Measurements from ENCODE around the gene GSTM2.
"Not testable (repeated sequence)": the region's sequence is repeated elsewhere in the genome, so short reads cannot be mapped to it uniquely, and the experiment has no call there.

GSTM2 gene

GRCh38 chr1:109661391-109661790 is 6.5 kb upstream of the GSTM2 start:
- no peak for DNase-seq (ENCODE audit: low read depth, low spot score)
- Histone ChIP-seq H3K9me3 (ENCODE audit: control insufficient read depth, insufficient read depth, low read length) (no peaks in the 10 kb centered on the region), H3K36me3 (ENCODE audit: control insufficient read depth, insufficient read depth, low read length) (no peaks in the 10 kb centered on the region), H3K27ac (ENCODE audit: low read length) (no peak overlapping the region), H3K4me3 (ENCODE audit: low read length) (no peak overlapping the region), H3K4me1 (ENCODE audit: control insufficient read depth, insufficient read depth, low read length) (no peaks in the 10 kb centered on the region), H3K27me3 (ENCODE audit: control insufficient read depth, insufficient read depth, low read length) (no peaks in the 10 kb centered on the region)
- WGBS (ENCODE audit: insufficient coverage, insufficient read length), result no CpG with 5 or more reads among the region's 2 CpGs

DNA sequence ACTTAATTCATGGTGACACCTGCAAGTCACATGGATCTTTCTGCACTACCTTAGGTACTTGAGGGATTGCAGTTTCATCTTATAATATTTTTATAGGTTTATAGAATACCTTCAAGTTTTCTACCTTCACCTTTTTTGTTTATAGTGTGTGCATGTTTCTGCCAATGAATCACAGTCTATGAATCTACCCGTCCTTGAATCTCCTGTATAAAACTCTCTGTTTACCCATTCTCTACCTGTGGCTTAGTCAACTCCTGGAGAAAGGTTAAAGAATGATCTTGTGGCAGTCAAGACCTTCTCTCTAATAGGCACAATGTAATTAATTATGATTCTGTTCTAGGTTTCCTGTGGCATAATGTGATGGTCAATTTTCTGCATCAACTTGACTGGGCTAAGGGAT is 3.2 kb upstream of the GSTM2 start:
- no CpG with 5 or more reads among the region's 1 CpG for WGBS (ENCODE audit: insufficient coverage, insufficient read length)
- Histone ChIP-seq H3K9me3 (ENCODE audit: control insufficient read depth, insufficient read depth, low read length) (no peaks in the 10 kb centered on the region), H3K27ac (ENCODE audit: low read length) (no peak overlapping the region), H3K4me1 (ENCODE audit: control insufficient read depth, insufficient read depth, low read length) (peaks cover 2% of the 10 kb centered on the region; the same call in 1 of the 2 replicates), H3K4me3 (ENCODE audit: low read length) (no peak overlapping the region), H3K36me3 (ENCODE audit: control insufficient read depth, insufficient read depth, low read length) (no peaks in the 10 kb centered on the region), H3K27me3 (ENCODE audit: control insufficient read depth, insufficient read depth, low read length) (no peaks in the 10 kb centered on the region)
- no peak for DNase-seq (ENCODE audit: low read depth, low spot score)

DNA sequence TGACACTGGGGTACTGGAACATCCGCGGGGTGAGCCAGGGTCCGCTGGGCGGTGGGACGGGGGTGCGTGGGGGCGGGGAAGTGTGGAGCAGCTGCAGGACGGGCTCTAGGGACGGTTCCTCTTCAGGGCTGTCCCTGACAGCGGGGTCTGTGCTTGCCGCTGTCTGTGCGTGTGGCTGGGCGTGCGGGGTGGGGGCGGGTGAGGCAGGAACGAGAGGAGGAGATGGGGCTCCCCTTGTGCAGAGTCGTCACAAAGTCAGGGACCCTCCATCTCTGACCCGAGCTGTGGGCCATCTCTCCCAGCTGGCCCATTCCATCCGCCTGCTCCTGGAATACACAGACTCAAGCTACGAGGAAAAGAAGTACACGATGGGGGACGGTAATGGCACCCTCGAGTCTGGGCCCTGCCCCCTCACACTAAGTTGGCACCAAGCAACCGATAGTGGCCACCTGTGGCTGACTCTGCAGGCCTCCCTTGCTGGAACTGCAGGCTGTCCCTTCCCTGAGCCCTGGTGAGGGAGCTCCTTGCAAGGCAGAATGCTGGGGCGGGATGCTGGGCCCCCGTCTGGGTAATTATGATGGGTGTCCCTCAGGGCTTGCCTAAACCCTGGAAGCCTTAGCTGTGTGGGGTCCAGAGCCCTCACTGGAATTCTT is 392 bp downstream of the GSTM2 start:
- H3K27me3 ChIP-seq (ENCODE audit: control insufficient read depth, insufficient read depth, low read length), result no peaks in the 10 kb centered on the region
- H3K36me3 ChIP-seq (ENCODE audit: control insufficient read depth, insufficient read depth, low read length), result no peaks in the 10 kb centered on the region
- H3K9me3 ChIP-seq (ENCODE audit: control insufficient read depth, insufficient read depth, low read length), result no peaks in the 10 kb centered on the region
- no CpG with 5 or more reads among the region's 26 CpGs for WGBS (ENCODE audit: insufficient coverage, insufficient read length)
- H3K4me1 ChIP-seq (ENCODE audit: control insufficient read depth, insufficient read depth, low read length), result peaks cover 2% of the 10 kb centered on the region; the same call in 1 of the 2 replicates
- H3K4me3 ChIP-seq (ENCODE audit: low read length), result peak overlapping the region; percentile 28; the same call in 1 of the 2 replicates
- DNase-seq (ENCODE audit: low read depth, low spot score), result no peak
- no peak overlapping the region for H3K27ac ChIP-seq (ENCODE audit: low read length)

- no peaks in the 10 kb centered on the region for H3K36me3 ChIP-seq (ENCODE audit: control insufficient read depth, insufficient read depth, low read length)
- peaks cover 2% of the 10 kb centered on the region; the same call in 1 of the 2 replicates for H3K4me1 ChIP-seq (ENCODE audit: control insufficient read depth, insufficient read depth, low read length)
- no peaks in the 10 kb centered on the region for H3K9me3 ChIP-seq (ENCODE audit: control insufficient read depth, insufficient read depth, low read length)
- WGBS (ENCODE audit: insufficient coverage, insufficient read length), result no CpG with 5 or more reads among the region's 22 CpGs
- no peak overlapping the region for H3K4me3 ChIP-seq (ENCODE audit: low read length)
- no peaks in the 10 kb centered on the region for H3K27me3 ChIP-seq (ENCODE audit: control insufficient read depth, insufficient read depth, low read length)
- no peak overlapping the region for H3K27ac ChIP-seq (ENCODE audit: low read length)
- DNase-seq (ENCODE audit: low read depth, low spot score), result no peak
Measured at GRCh38 chr1:109669246-109669948, 1.5 kb downstream of the GSTM2 start.

DNA sequence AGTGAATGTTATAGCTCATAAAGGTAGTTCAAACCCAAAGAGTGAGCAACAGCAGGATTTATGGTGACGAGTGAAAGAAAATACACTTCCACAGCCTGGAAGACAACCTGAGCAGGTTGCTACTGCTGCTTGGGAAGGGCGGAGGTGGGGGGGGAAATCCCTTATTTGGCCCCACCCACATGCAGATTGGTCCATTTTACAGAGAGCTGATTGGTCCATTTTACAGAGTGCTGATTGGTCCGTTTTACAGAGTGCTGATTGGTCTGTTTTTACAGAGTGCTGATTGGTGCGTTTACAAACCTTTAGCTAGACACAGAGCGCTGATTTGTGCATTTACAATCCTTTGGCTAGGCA is 2.1 kb downstream of the GSTM2 start:
- H3K27ac ChIP-seq (ENCODE audit: low read length); DNase-seq (ENCODE audit: low read depth, low spot score); H3K27me3 ChIP-seq (ENCODE audit: control insufficient read depth, insufficient read depth, low read length); H3K9me3 ChIP-seq (ENCODE audit: control insufficient read depth, insufficient read depth, low read length); H3K4me3 ChIP-seq (ENCODE audit: low read length); H3K4me1 ChIP-seq (ENCODE audit: control insufficient read depth, insufficient read depth, low read length); H3K36me3 ChIP-seq (ENCODE audit: control insufficient read depth, insufficient read depth, low read length): not testable (repeated sequence)
- no CpG with 5 or more reads among the region's 5 CpGs for WGBS (ENCODE audit: insufficient coverage, insufficient read length)

DNA sequence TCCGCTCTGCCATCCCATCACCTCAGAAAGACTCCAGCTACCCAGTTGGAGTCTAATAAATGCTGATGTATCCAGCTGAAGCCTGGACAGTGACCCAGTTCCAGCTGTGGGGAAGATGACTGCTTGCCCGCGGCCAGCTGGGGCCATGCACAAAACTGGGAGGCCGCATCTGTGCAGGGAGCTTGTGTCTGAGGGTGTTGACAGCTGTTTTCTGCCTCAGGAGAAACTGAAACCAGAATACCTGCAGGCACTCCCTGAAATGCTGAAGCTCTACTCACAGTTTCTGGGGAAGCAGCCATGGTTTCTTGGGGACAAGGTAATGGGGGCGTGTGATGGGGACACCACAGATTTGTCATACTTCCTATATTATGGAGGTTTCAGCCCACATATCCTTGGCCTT is 3.2 kb downstream of the GSTM2 start:
- Histone ChIP-seq H3K4me3 (ENCODE audit: low read length) (no peak overlapping the region), H3K27me3 (ENCODE audit: control insufficient read depth, insufficient read depth, low read length) (no peaks in the 10 kb centered on the region), H3K4me1 (ENCODE audit: control insufficient read depth, insufficient read depth, low read length) (peaks cover 2% of the 10 kb centered on the region; the same call in 1 of the 2 replicates), H3K9me3 (ENCODE audit: control insufficient read depth, insufficient read depth, low read length) (no peaks in the 10 kb centered on the region), H3K27ac (ENCODE audit: low read length) (no peak overlapping the region), H3K36me3 (ENCODE audit: control insufficient read depth, insufficient read depth, low read length) (no peaks in the 10 kb centered on the region)
- no CpG with 5 or more reads among the region's 5 CpGs for WGBS (ENCODE audit: insufficient coverage, insufficient read length)
- no peak for DNase-seq (ENCODE audit: low read depth, low spot score)

DNA sequence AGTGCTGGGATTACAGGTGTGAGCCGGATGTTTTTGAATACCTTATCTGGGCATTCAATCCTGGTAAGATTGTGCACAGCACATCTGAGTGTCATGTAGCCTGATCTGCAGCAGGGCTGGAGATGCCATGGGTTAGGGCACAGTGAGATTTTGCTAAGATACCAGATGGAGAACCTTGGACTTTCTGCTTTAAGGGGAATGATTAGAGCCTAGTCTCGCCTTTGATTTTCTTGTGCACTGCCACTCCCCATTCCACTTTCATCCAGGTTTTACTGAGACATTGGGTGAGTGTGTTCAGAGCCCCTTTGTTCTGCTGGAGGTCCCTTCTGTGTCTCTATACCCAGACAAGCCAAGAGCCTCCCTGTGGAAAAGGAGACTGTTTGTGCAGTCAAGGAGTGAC is 6.0 kb downstream of the GSTM2 start:
- WGBS (ENCODE audit: insufficient coverage, insufficient read length), result no CpG with 5 or more reads among the region's 2 CpGs
- not testable (repeated sequence) for H3K27ac ChIP-seq (ENCODE audit: low read length); H3K4me1 ChIP-seq (ENCODE audit: control insufficient read depth, insufficient read depth, low read length); H3K4me3 ChIP-seq (ENCODE audit: low read length); H3K36me3 ChIP-seq (ENCODE audit: control insufficient read depth, insufficient read depth, low read length); DNase-seq (ENCODE audit: low read depth, low spot score); H3K27me3 ChIP-seq (ENCODE audit: control insufficient read depth, insufficient read depth, low read length); H3K9me3 ChIP-seq (ENCODE audit: control insufficient read depth, insufficient read depth, low read length)

DNA sequence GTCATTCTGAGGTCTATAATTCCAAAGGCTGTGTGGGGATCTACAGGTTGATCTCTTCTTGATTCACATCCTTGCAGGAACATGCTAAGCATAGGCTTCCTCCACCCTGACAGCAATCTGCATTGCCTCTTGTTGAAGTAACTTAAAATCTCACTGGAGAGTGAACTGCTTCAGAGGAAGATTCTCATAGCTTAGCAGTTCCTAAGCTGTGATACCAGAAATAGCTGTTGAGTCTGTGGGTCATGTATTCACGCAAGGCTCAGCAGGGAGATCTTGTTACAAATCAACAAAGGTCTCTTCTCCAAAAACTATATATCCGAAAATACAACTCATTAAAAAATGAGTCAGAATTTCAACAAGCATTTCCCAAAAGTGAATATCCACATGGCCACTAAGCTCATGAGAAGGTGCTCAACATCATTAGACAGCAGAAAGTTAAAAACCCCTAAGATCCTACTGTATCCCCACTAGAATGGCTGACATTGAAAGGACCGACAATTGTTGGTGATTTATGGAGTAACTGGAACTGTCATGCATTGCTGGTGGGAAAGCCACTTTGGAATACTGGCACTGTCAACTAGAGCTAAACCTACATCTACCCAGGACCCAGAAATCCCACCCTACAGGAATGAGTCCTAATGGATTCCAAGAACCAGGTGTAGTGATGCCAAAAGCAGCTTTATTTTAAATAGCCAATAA is 9.0 kb downstream of the GSTM2 start:
- H3K9me3 ChIP-seq (ENCODE audit: control insufficient read depth, insufficient read depth, low read length); H3K27ac ChIP-seq (ENCODE audit: low read length); H3K4me3 ChIP-seq (ENCODE audit: low read length); H3K4me1 ChIP-seq (ENCODE audit: control insufficient read depth, insufficient read depth, low read length); H3K36me3 ChIP-seq (ENCODE audit: control insufficient read depth, insufficient read depth, low read length); H3K27me3 ChIP-seq (ENCODE audit: control insufficient read depth, insufficient read depth, low read length); DNase-seq (ENCODE audit: low read depth, low spot score): not testable (repeated sequence)
- WGBS (ENCODE audit: insufficient coverage, insufficient read length), result no CpG with 5 or more reads among the region's 3 CpGs

- Histone ChIP-seq H3K4me3 (ENCODE audit: low read length) (no peak overlapping the region), H3K27ac (ENCODE audit: low read length) (no peak overlapping the region), H3K36me3 (ENCODE audit: control insufficient read depth, insufficient read depth, low read length) (no peaks in the 10 kb centered on the region), H3K9me3 (ENCODE audit: control insufficient read depth, insufficient read depth, low read length) (no peaks in the 10 kb centered on the region), H3K4me1 (ENCODE audit: control insufficient read depth, insufficient read depth, low read length) (no peaks in the 10 kb centered on the region), H3K27me3 (ENCODE audit: control insufficient read depth, insufficient read depth, low read length) (no peaks in the 10 kb centered on the region; the same call in 1 of the 2 replicates)
- no peak for DNase-seq (ENCODE audit: low read depth, low spot score)
- no CpG with 5 or more reads among the region's 3 CpGs for WGBS (ENCODE audit: insufficient coverage, insufficient read length)
Measured at GRCh38 chr1:109677459-109677858, 9.6 kb downstream of the GSTM2 start.

DNA sequence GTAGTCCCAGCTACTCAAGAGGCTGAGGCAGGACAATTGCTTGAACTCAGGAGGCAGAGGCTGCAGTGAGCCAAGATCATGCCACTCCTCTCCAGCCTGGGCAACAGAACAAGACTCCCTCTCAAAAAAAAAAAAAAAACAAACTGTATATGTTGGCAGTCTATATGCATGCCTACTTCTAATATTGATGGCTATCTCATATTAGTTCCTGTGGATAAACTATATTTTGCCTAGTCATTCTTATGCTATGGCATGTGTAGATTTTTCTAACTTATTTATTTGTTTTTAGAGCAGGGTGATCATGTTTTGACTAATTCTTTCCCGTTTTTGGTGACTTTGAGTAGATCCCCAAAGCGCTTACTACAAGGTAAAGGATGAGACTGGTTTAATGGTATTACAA is 10.8 kb downstream of the GSTM2 start:
- H3K4me3 ChIP-seq (ENCODE audit: low read length); H3K4me1 ChIP-seq (ENCODE audit: control insufficient read depth, insufficient read depth, low read length); H3K9me3 ChIP-seq (ENCODE audit: control insufficient read depth, insufficient read depth, low read length); H3K27ac ChIP-seq (ENCODE audit: low read length); H3K36me3 ChIP-seq (ENCODE audit: control insufficient read depth, insufficient read depth, low read length); H3K27me3 ChIP-seq (ENCODE audit: control insufficient read depth, insufficient read depth, low read length); DNase-seq (ENCODE audit: low read depth, low spot score): not testable (repeated sequence)
- WGBS (ENCODE audit: insufficient coverage, insufficient read length), result no CpG with 5 or more reads among the region's 2 CpGs

All from iPS DF 6.9 (cell line).